ENCODE data around the gene ZNF438.

- TF ChIP-seq NFRKB (IDR thresholded peaks at IDR 0.05) (no peak), SP1 (IDR thresholded peaks at IDR 0.05) (no peak), L3MBTL2 (conservative IDR thresholded peaks at IDR 0.05) (no peak), ELF4 (IDR thresholded peaks at IDR 0.05) (no peak), BHLHE40 (IDR thresholded peaks at IDR 0.05; ENCODE audit: borderline replicate concordance) (no peak), ARNT (IDR thresholded peaks at IDR 0.05) (no peak), PKNOX1 (IDR thresholded peaks at IDR 0.05) (no peak), SUZ12 (IDR thresholded peaks at IDR 0.05) (no peak), HDGF (IDR thresholded peaks at IDR 0.05; ENCODE audit: borderline replicate concordance) (no peak), FOXA1 (IDR thresholded peaks at IDR 0.05) (no peak), FOXM1 (IDR thresholded peaks at IDR 0.05; ENCODE audit: borderline replicate concordance) (no peak)
Observed at GRCh38 chr10:30984563-30985328, 46.9 kb downstream of the ZNF438 start.
